GM20431 (cell line): ENCODE measurements around the gene HCK.
"Not testable (repeated sequence)": the region's sequence is repeated elsewhere in the genome, so short reads cannot be mapped to it uniquely, and the experiment has no call there.

Experiments
- in situ Hi-C: fragments of 300-500 bp; cut with MseI, MboI; formaldehyde crosslinking; loops from one replicate; pipeline ENCODE4 v1.15.0; 2020; ENCODE audit warnings: low sequenced_read_pairs; ENCODE audit not compliant: unreplicated experiment

The HCK gene

GRCh38 chr20:32028647-32029372, 23.2 kb upstream of the HCK start:
- in situ Hi-C loops = no loop called here

GRCh38 chr20:32029561-32029960, 22.5 kb upstream of the HCK start:
- in situ Hi-C loops = no loop called here

GRCh38 chr20:32031007-32031958, 20.8 kb upstream of the HCK start:
- in situ Hi-C loops = no loop called here

GRCh38 chr20:32033316-32033715, 18.7 kb upstream of the HCK start:
- in situ Hi-C loops = no loop called here

- in situ Hi-C loops = not testable (repeated sequence)
These were observed 18.3 kb upstream of the HCK start for GRCh38 chr20:32033721-32034120.

GRCh38 chr20:32034581-32035425, 17.2 kb upstream of the HCK start:
- in situ Hi-C loops = no loop called here

GRCh38 chr20:32035426-32035779, 16.6 kb upstream of the HCK start:
- in situ Hi-C loops = no loop called here

DNA sequence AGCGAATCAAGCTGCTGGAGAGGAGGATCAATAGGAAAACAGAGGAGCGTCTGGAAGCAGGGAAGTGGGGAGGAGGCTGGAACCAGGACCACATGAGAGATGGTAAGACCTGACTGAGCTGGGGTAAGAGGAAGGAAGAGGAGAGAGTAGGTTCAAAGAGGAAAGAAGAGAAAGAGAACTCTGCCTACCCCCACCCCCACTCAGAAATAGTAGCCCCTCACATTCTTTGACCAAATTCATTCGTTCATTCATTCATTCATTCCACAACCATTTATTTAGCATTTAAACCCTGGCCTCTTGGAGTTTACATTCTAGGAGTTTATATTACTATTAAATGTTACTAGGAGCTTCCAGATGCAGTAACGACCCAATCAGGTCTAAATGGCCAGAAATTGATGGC, 15.8 kb upstream of the HCK start:
- in situ Hi-C loops = no loop called here

DNA sequence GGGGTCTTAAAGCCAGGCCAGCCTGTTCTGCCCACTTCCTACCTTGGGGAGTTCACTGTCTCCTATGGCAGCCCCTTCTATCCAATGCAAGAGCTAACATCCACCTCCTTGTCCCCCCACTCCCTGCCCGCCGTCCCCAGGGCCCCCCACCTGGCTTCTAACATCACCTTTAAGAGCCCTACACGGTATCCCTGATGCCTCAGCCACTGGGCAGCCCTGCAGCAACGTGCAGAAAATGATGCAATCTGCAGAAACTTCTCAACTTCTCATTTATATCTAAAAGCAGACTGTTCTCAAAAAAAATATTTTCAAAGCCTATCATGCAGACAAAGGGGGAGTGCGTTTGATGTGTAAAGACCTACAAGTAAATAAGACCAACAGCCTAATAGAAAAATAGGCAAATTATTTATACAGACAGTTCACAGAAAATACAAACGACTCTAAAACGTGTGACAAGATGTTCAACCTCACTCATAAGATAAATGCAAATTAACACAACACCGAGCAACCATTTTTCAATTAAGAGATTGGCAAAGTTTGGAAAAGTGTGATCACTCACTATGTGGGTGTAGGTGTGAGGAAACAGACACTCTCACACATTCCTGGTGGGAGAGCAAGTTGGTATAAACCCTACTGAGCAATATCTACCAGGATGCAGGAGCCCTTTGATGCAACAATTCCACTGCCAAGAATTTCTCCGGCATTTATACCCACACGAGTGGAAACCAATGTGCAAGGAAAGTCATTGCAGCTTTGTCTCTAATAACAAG, 15.1 kb upstream of the HCK start:
- in situ Hi-C loops = no loop called here

DNA sequence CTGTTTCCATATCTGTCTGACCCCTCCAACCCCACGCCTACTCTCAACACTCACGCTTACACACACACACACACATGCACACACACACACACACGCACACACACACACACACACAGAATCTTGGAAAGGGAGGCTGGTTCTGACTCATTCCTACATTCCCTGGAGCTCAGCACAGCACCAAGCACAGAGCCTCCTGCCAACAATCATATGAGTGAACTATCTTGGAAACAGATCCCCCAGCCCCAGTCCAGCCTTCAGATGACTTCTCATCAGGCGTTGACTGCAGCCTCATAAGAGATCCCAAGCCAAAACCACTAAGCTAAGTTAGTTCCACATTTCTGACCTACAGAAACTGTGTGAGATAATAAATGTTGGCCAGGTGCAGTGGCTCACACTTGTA, 14.1 kb upstream of the HCK start:
- in situ Hi-C loops = no loop called here

- in situ Hi-C loops = no loop called here
These were observed 11.7 kb upstream of the HCK start for GRCh38 chr20:32040142-32040953.

DNA sequence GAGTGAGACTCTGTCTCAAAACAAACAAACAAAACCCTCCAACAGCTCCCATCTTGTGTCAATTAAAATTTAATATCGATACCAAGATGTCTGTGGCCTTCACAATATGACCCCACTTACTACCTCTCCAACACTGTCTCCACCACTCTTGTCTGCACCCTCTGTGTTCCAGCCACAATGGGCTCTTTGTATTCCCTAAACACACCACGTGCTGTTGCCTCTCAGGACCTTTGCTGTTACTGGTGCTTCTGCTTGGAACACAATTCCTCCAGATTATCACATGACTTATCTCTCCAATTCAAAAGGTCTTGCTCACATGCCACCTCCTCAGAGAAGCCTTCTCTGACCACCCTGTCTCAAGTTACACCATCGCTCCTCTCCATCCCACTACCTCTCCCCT, 6.0 kb upstream of the HCK start:
- in situ Hi-C loops = no loop called here

DNA sequence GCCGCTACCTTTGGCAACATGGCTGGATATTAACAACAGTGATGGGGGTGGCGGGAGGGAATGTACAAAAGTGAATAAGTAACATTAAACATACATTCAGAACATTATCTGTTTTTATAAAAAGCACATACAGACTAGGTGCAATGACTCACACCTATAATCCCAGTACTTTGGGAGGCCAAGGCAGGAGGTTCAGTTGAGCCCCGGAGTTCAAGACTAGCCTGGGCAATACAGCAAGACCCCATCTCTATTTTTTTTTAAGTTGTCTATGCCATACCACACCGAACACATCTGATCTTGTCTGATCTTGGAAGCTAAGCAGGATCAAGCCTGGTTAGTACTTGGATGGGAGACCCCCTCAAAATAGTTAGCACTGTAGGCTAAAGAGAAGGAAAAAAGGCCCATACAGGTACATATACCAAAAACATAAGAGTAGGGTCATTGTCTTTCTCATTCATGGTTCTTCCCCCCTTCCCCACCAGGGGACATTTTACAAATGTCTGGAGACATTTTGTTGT, 1.7 kb upstream of the HCK start:
- in situ Hi-C loops = no loop called here

DNA sequence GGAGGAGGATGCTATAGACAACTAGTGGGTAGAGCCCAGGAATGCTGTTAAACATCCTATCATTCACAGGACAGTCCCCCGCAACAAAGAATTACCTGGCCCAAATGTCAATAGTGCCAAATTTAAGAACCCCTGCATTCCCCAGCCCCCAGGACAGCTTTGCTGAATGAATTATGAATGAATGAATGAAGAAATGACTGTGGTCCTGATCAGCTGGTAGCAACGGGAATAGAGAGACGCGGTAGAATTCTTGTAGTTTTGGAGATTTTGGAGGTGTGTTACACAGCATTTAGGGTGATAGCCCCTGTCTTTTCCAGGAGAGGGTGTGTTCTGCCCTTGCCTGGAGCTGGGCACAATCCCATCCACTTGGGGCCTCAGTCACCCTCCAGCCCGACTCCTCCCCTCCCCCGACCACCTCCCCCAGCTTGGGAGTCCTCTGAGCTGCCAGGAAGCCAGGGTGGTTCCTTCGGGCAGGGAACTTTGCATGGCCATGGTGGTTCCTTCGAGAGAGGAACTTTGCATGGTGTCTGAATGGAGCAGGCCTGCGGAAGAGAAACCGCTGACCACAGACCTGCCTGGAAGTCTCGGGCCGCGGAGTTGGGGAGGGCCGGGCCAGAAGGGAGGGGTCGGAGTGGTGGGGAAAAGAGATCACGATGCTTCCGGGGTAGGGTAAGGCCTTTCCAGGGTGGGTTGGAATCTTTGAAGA, 1.0 kb upstream of the HCK start:
- in situ Hi-C loops = no loop called here

GRCh38 chr20:32051720-32052089, 337 bp upstream of the HCK start:
- in situ Hi-C loops = no loop called here

GRCh38 chr20:32052778-32053362, 828 bp downstream of the HCK start:
- in situ Hi-C loops = no loop called here

DNA sequence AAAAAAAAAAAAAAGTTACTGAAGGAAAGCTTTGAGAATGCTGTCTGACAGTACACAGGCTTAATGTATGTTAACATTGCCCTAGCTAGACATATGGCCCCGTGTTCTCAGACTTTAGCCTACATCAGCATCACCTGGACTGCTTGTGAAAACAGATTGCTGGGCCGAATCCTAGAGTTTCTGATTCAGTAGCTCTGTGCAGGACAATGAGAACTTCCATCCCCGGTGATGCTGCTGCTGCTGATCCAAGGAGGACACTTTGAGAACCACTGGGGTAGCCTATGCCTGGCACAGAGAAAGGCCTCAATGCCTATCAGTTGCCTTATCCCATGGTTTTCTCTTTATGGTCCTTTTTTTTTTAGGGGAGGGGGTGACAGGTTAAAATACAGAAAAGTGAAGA, 1.6 kb downstream of the HCK start:
- in situ Hi-C loops = no loop called here
